GM23338 (cell line): Measurements from ENCODE around the gene GPHN.

ENCODE experiments used
- CREB1 ChIP-seq: fragments of 250-450 bp; sonication (Bioruptor Pico); IDR thresholded peaks from 2 replicates; pipeline ENCODE4 v1.5.0; 2020; ENCODE audit warnings: low read depth, mild to moderate bottlenecking, moderate library complexity
- EZH2phosphoT487 ChIP-seq: fragments of 200-600 bp; sonication (generic); IDR thresholded peaks from one replicate; pipeline ENCODE4 v1.8.1; 2018; ENCODE audit warnings: antibody characterized with exemption; ENCODE audit not compliant: unreplicated experiment
- TF ChIP-seq, protein P1 (sequence below): IDR thresholded peaks from one replicate; pipeline ENCODE4 v1.6.1; 2018; ENCODE audit warnings: antibody characterized with exemption; ENCODE audit not compliant: unreplicated experiment
- TF ChIP-seq, protein P2 (sequence below), 2 experiments: fragments of 200-600 bp in 1 of 2; sonication (generic) in 1 of 2; conservative IDR thresholded peaks; 2 replicates each; pipeline versions ENCODE4 v1.5.1 to v1.6.1; 2016 to 2017; ENCODE audit warnings: antibody characterized with exemption in 2 of 2, low read depth in 2 of 2, mild to moderate bottlenecking in 2 of 2, moderate library complexity in 1 of 2

GRCh38 chr14:66944872-66945271 lies 436.9 kb downstream of the GPHN start:
- TF ChIP-seq, protein P1, sequence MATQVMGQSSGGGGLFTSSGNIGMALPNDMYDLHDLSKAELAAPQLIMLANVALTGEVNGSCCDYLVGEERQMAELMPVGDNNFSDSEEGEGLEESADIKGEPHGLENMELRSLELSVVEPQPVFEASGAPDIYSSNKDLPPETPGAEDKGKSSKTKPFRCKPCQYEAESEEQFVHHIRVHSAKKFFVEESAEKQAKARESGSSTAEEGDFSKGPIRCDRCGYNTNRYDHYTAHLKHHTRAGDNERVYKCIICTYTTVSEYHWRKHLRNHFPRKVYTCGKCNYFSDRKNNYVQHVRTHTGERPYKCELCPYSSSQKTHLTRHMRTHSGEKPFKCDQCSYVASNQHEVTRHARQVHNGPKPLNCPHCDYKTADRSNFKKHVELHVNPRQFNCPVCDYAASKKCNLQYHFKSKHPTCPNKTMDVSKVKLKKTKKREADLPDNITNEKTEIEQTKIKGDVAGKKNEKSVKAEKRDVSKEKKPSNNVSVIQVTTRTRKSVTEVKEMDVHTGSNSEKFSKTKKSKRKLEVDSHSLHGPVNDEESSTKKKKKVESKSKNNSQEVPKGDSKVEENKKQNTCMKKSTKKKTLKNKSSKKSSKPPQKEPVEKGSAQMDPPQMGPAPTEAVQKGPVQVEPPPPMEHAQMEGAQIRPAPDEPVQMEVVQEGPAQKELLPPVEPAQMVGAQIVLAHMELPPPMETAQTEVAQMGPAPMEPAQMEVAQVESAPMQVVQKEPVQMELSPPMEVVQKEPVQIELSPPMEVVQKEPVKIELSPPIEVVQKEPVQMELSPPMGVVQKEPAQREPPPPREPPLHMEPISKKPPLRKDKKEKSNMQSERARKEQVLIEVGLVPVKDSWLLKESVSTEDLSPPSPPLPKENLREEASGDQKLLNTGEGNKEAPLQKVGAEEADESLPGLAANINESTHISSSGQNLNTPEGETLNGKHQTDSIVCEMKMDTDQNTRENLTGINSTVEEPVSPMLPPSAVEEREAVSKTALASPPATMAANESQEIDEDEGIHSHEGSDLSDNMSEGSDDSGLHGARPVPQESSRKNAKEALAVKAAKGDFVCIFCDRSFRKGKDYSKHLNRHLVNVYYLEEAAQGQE, result no peak
- TF ChIP-seq EZH2phosphoT487, result no peak
- TF ChIP-seq, protein P2, sequence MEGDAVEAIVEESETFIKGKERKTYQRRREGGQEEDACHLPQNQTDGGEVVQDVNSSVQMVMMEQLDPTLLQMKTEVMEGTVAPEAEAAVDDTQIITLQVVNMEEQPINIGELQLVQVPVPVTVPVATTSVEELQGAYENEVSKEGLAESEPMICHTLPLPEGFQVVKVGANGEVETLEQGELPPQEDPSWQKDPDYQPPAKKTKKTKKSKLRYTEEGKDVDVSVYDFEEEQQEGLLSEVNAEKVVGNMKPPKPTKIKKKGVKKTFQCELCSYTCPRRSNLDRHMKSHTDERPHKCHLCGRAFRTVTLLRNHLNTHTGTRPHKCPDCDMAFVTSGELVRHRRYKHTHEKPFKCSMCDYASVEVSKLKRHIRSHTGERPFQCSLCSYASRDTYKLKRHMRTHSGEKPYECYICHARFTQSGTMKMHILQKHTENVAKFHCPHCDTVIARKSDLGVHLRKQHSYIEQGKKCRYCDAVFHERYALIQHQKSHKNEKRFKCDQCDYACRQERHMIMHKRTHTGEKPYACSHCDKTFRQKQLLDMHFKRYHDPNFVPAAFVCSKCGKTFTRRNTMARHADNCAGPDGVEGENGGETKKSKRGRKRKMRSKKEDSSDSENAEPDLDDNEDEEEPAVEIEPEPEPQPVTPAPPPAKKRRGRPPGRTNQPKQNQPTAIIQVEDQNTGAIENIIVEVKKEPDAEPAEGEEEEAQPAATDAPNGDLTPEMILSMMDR (conservative IDR thresholded peaks at IDR 0.05; ENCODE audit: low read depth in 2 of 2), result no peak
- TF ChIP-seq CREB1 (CRISPR knock-in tag), result no peak
